ENCODE results near the gene COL6A1.

The COL6A1 gene

GRCh38 chr21:45965084-45965809, 16.3 kb upstream of the COL6A1 start:
- H3K36me3 ChIP-seq (ENCODE audit: control insufficient read depth, low read length): no peaks in the 10 kb centered on the region
- H3K27ac ChIP-seq (ENCODE audit: low read depth, low read length): no peak overlapping the region
- no peak overlapping the region for H3K4me2 ChIP-seq (ENCODE audit: low read length)
- H3K9me3 ChIP-seq (ENCODE audit: control insufficient read depth, insufficient read depth, low read length): 0 out of 2 replicates have a peak, but pooled peaks cover 6% of the 10 kb centered on the region
- H3K9me2 ChIP-seq (replicated peaks; ENCODE audit: control insufficient read depth, low read length): no peaks in the 10 kb centered on the region
- H3K79me2 ChIP-seq (ENCODE audit: control insufficient read depth, low read length): no peaks in the 10 kb centered on the region
- TF ChIP-seq EZH2phosphoT487 (IDR thresholded peaks at IDR 0.05; ENCODE audit: borderline replicate concordance, low read length) (no peak), CTCF (IDR thresholded peaks at IDR 0.05; ENCODE audit: low read depth, low read length, poor library complexity, severe bottlenecking) (no peak)
- no peaks in the 10 kb centered on the region for H4K20me1 ChIP-seq (ENCODE audit: control insufficient read depth, insufficient read depth, low read depth, low read length)
- no peak overlapping the region for H3K4me3 ChIP-seq (ENCODE audit: low read length)
- no peaks in the 10 kb centered on the region for H3K27me3 ChIP-seq (ENCODE audit: control insufficient read depth, low read length)
- no peaks in the 10 kb centered on the region for H3K4me1 ChIP-seq (ENCODE audit: control insufficient read depth, low read length)
- H3F3A ChIP-seq (ENCODE audit: control insufficient read depth, insufficient read depth): no peaks in the 10 kb centered on the region

GRCh38 chr21:45966791-45967394, 14.7 kb upstream of the COL6A1 start:
- Histone ChIP-seq H3F3A (ENCODE audit: control insufficient read depth, insufficient read depth) (no peaks in the 10 kb centered on the region), H4K20me1 (ENCODE audit: control insufficient read depth, insufficient read depth, low read depth, low read length) (no peaks in the 10 kb centered on the region), H3K79me2 (ENCODE audit: control insufficient read depth, low read length) (no peaks in the 10 kb centered on the region), H3K27ac (ENCODE audit: low read depth, low read length) (no peak overlapping the region), H3K4me1 (ENCODE audit: control insufficient read depth, low read length) (no peaks in the 10 kb centered on the region), H3K27me3 (ENCODE audit: control insufficient read depth, low read length) (no peaks in the 10 kb centered on the region), H3K4me2 (ENCODE audit: low read length) (no peak overlapping the region), H3K9me2 (replicated peaks; ENCODE audit: control insufficient read depth, low read length) (no peaks in the 10 kb centered on the region), H3K9me3 (ENCODE audit: control insufficient read depth, insufficient read depth, low read length) (no peaks in the 10 kb centered on the region), H3K36me3 (ENCODE audit: control insufficient read depth, low read length) (no peaks in the 10 kb centered on the region), H3K4me3 (ENCODE audit: low read length) (no peak overlapping the region)
- TF ChIP-seq CTCF (IDR thresholded peaks at IDR 0.05; ENCODE audit: low read depth, low read length, poor library complexity, severe bottlenecking) (no peak), EZH2phosphoT487 (IDR thresholded peaks at IDR 0.05; ENCODE audit: borderline replicate concordance, low read length) (no peak)

- no peak overlapping the region for H3K4me2 ChIP-seq (ENCODE audit: low read length)
- H3F3A ChIP-seq (ENCODE audit: control insufficient read depth, insufficient read depth): no peaks in the 10 kb centered on the region
- H3K4me3 ChIP-seq (ENCODE audit: low read length): no peak overlapping the region
- H3K4me1 ChIP-seq (ENCODE audit: control insufficient read depth, low read length): no peaks in the 10 kb centered on the region
- no peaks in the 10 kb centered on the region for H3K36me3 ChIP-seq (ENCODE audit: control insufficient read depth, low read length)
- no peaks in the 10 kb centered on the region for H4K20me1 ChIP-seq (ENCODE audit: control insufficient read depth, insufficient read depth, low read depth, low read length)
- H3K9me2 ChIP-seq (replicated peaks; ENCODE audit: control insufficient read depth, low read length): no peaks in the 10 kb centered on the region
- no peak overlapping the region for H3K27ac ChIP-seq (ENCODE audit: low read depth, low read length)
- no peak for TF ChIP-seq EZH2phosphoT487 (IDR thresholded peaks at IDR 0.05; ENCODE audit: borderline replicate concordance, low read length)
- TF ChIP-seq CTCF (IDR thresholded peaks at IDR 0.05; ENCODE audit: low read depth, low read length, poor library complexity, severe bottlenecking): no peak
- H3K27me3 ChIP-seq (ENCODE audit: control insufficient read depth, low read length): peaks cover 12% of the 10 kb centered on the region
- no peaks in the 10 kb centered on the region for H3K9me3 ChIP-seq (ENCODE audit: control insufficient read depth, insufficient read depth, low read length)
- H3K79me2 ChIP-seq (ENCODE audit: control insufficient read depth, low read length): no peaks in the 10 kb centered on the region
These were observed 11.5 kb upstream of the COL6A1 start for GRCh38 chr21:45969921-45970673.

All from DOHH2 (cell line).